T-cell (primary cell): Measurements from ENCODE around the gene FSD1. TPM values are rescaled to one million over a fixed set of nuclear protein-coding genes. Genes with fewer than 3 reads are reported as not detected.
"Not testable (repeated sequence)": the region's sequence is repeated elsewhere in the genome, so short reads cannot be mapped to it uniquely, and the experiment has no call there.

Source experiments
- ATAC-seq, 4 experiments: fragments of 200-7000 bp in 3 of 4; fragments of 150-1000 bp in 1 of 4; cut with Tn5 transposase; replicated peaks in 1 of 4; 1 replicate in 3 of 4; 2 replicates in 1 of 4; pipeline ENCODE4 v1.10.0; 2021; ENCODE audit warnings: moderate library complexity in 3 of 4, mild to moderate bottlenecking in 2 of 4, moderate number of reproducible peaks in 1 of 4
- CTCF ChIA-PET, 2 donors: fragments of 300-600 bp; sonication (Branson Sonifier 250); formaldehyde crosslinking; loops; one replicate each; lab custom pipeline; 2022; ENCODE audit warnings: antibody characterized with exemption in 2 of 2; lab: Charles Lee
- POLR2A ChIA-PET, 2 donors: fragments of 300-600 bp; sonication (Branson Sonifier 250); formaldehyde crosslinking; loops; one replicate each; lab custom pipeline; 2022; ENCODE audit warnings: antibody characterized with exemption in 2 of 2; lab: Charles Lee
- DNase-seq, 35 experiments: peaks; one replicate each; pipeline versions ENCODE4 v3.0.0 to v3.0.0-alpha.2; 2013 to 2023
- H3K27ac ChIP-seq: one replicate; pipeline ENCODE4 v1.5.1; 2013; ENCODE audit warnings: low read length
- H3K27me3 ChIP-seq, 2 experiments: replicated peaks in 1 of 2; 1 replicate in 1 of 2; 2 replicates in 1 of 2; pipeline versions ENCODE4 v1.6.1 to v1.7.0; 2013; ENCODE audit warnings: low read length in 1 of 2, mixed read lengths in 1 of 2; ENCODE audit not compliant: control insufficient read depth in 2 of 2, insufficient read depth in 2 of 2; ENCODE audit errors: extremely low read depth in 1 of 2
- H3K36me3 ChIP-seq, 2 donors: 1 replicate in 1 of 2; 2 replicates in 1 of 2; pipeline versions ENCODE4 v1.6.1 to v1.7.0; 2013; ENCODE audit warnings: low read length in 1 of 2; ENCODE audit not compliant: control insufficient read depth in 2 of 2, insufficient read depth in 1 of 2; ENCODE audit errors: extremely low read depth in 1 of 2
- H3K4me1 ChIP-seq, 2 experiments: 1 replicate in 1 of 2; 2 replicates in 1 of 2; pipeline versions ENCODE4 v1.6.1 to v1.7.0; 2013; ENCODE audit warnings: low read length in 2 of 2, mixed read lengths in 1 of 2; ENCODE audit not compliant: insufficient read depth in 2 of 2, control insufficient read depth in 1 of 2; ENCODE audit errors: extremely low read depth in 1 of 2
- H3K4me3 ChIP-seq, 2 donors: 1 replicate in 1 of 2; 2 replicates in 1 of 2; pipeline versions ENCODE4 v1.5.1 to v1.7.0; 2013; ENCODE audit warnings: mild to moderate bottlenecking in 2 of 2, low read length in 1 of 2, moderate library complexity in 1 of 2; ENCODE audit not compliant: control insufficient read depth in 1 of 2; ENCODE audit errors: extremely low read depth in 1 of 2
- H3K9me3 ChIP-seq: 2 replicates; pipeline ENCODE4 v1.7.0; 2013
- H3K27ac Mint-ChIP-seq, 2 donors: one replicate each; pipeline ENCODE4 v1.8.0; 2020 to 2021; ENCODE audit warnings: mild to moderate bottlenecking in 2 of 2, mixed read lengths in 2 of 2
- H3K27me3 Mint-ChIP-seq, 2 donors: one replicate each; pipeline ENCODE4 v1.8.0; 2021 to 2022; ENCODE audit warnings: mixed read lengths in 2 of 2
- H3K36me3 Mint-ChIP-seq: one replicate; pipeline ENCODE4 v1.8.0; 2021; ENCODE audit warnings: mixed read lengths
- H3K4me1 Mint-ChIP-seq, 3 donors: one replicate each; pipeline ENCODE4 v1.8.0; 2020 to 2022; ENCODE audit warnings: mixed read lengths in 3 of 3, mild to moderate bottlenecking in 1 of 3
- H3K4me3 Mint-ChIP-seq, 3 donors: one replicate each; pipeline ENCODE4 v1.8.0; 2020 to 2022; ENCODE audit warnings: mild to moderate bottlenecking in 3 of 3, mixed read lengths in 3 of 3, moderate library complexity in 3 of 3
- H3K9me3 Mint-ChIP-seq, 3 donors: one replicate each; pipeline ENCODE4 v1.8.0; 2020 to 2022; ENCODE audit warnings: mixed read lengths in 3 of 3
- WGBS: methylation state at CpG from one replicate; pipeline ENCODE4 v1.1.5; 2013; ENCODE audit warnings: missing lambda C conversion rate; ENCODE audit not compliant: insufficient coverage; 5-methylcytosine and 5-hydroxymethylcytosine counted together
- total RNA-seq, 35 experiments: library from RNA in 6 of 35; stranded (reverse) in 6 of 35; fragments of 120-200 nt in 1 of 35; gene quantifications; one replicate each; pipeline versions ENCODE4 v1.2.1 to v1.2.4 and lab custom pipeline; 2013 to 2026

Gene FSD1
- total RNA-seq, 5 donors from 2014 or later (not counting 1 experiment from before 2014, with no cell fraction given): 2.8 to 4.1 (median 3.4) TPM

DNA sequence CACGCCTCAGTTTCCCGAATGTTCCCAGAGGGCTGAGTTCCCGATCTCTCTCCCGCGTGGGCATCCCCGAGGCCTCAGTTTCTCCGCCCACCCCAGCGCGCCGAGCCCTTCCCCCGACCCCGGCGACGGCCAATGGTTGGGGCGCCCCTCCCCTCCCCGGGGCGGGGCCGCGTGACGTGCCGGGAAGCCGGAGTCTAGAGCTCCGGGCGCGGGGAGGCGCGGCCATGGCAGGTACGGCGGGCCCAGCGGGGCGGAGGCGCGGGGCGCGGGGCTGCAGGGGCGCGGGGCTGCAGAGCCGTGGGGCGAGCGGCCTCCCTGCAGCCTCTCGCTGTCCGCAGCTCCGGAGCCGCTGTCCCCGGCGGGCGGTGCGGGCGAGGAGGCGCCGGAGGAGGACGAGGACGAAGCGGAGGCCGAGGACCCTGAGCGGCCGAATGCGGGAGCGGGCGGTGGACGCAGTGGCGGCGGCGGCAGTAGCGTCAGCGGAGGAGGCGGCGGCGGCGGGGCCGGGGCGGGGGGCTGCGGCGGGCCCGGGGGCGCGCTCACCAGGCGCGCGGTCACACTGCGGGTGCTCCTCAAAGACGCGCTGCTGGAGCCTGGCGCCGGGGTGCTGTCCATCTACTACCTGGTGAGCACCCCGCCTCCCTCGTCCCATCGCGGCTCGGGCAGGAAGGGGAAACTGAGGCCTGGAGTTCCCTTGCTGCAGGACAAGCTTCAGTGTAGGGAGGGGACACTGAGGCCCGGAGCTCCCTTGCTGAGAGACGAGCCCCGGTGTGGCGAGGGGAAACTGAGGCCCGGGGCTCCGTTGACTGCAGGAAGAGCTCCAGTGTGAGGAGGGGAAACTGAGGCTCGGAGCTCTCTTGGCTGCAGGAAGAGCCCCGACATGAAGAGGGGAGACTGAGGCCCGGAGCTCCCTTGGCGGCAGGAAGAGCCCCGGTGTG lies 39.2 kb downstream of the FSD1 start, which contains the start of gene MPND:
Gene MPND (plus strand): TSS at position 193 of the 938 bp plus-strand sequence. CDS start 32 bp downstream, at position 225.
- CTCF ChIA-PET: interaction anchor here (0.6 to 2.8 kb wide), 13 partner anchors 9 to 128 kb away, joined by 3 to 39 read pairs (median 4); partner anchors contain the start of genes CHAF1A (in 1 of the 2), HDGFL2 (in 1 of the 2), SH3GL1 (in 1 of the 2) and YJU2 (in 1 of the 2)
- Histone ChIP-seq H3K27me3 (no peaks in the 10 kb centered on the region), H3K27ac (peak within 1 kb of the TSS; percentile 86), H3K4me3 (peak within 1 kb of the TSS; percentile 73 to 96), H3K4me1 (peaks cover 6 to 37% of the 10 kb centered on the region in 2 experiments), H3K9me3 (no peaks in the 10 kb centered on the region), H3K36me3 (peaks cover 0 to 3% of the 10 kb centered on the region in 2 donors)
- 4% methylated on average over 101 of the region's 101 CpGs for WGBS
- ATAC-seq: peak; percentile 76 to 84 (median 80)
- H3K9me3 Mint-ChIP-seq: no peaks in the 10 kb centered on the region
- H3K27ac Mint-ChIP-seq: peak within 1 kb of the TSS; percentile 84 to 94
- H3K27me3 Mint-ChIP-seq: no peaks in the 10 kb centered on the region
- peaks cover 23 to 34% (median 31%) of the 10 kb centered on the region in 3 donors for H3K4me1 Mint-ChIP-seq
- POLR2A ChIA-PET: interaction anchor here (0.5 to 1.7 kb wide), 9 partner anchors 9 to 274 kb away, joined by 3 to 13 read pairs (median 4); partner anchors contain the start of gene YJU2 (in 1 of the 2)
- peak within 1 kb of the TSS; percentile 84 to 90 (median 89) for H3K4me3 Mint-ChIP-seq
- DNase-seq: peak; percentile 82 to 95 (median 90)
- H3K36me3 Mint-ChIP-seq: peaks cover 6% of the 10 kb centered on the region

DNA sequence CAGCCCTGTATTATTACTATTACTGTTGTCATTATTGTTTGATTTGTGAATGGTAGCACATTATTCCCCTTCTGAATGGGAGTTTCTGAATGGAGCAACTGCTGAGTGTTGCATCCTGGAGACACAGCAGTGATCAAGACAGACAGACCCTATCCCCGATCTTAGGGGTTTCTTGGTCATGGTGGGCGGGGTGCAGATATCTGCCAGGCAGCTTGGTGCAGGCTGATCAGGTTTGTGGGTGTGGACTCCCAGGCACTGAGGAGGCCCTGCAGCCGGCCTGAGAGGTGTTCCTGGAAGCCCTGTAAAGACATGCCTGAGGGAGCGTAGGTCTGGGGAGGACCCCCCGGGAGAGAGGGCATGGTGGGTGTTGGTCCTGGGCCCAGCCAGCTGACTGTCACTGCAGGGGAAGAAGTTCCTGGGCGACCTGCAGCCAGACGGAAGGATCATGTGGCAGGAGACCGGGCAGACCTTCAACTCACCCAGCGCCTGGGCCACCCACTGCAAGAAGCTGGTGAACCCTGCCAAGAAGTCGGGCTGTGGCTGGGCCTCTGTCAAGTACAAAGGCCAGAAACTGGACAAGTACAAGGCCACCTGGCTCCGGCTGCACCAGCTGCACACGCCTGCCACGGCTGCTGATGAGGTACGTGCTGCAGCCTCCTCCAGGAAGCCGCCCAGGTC lies 41.1 kb downstream of the FSD1 start:
- no peaks in the 10 kb centered on the region for H3K9me3 ChIP-seq
- H3K4me3 Mint-ChIP-seq: peak overlapping the region; percentile 58 to 84 (median 70)
- no peaks in the 10 kb centered on the region for H3K9me3 Mint-ChIP-seq
- H3K27ac ChIP-seq: no peak overlapping the region
- peaks cover 5 to 29% of the 10 kb centered on the region in 2 experiments for H3K4me1 ChIP-seq
- CTCF ChIA-PET: no interaction called here
- H3K27me3 Mint-ChIP-seq: no peaks in the 10 kb centered on the region
- POLR2A ChIA-PET: no interaction called here
- H3K36me3 ChIP-seq: peaks cover 0 to 3% of the 10 kb centered on the region in 2 donors
- peak overlapping the region in 1 of 2 donors; percentile 44 for H3K27ac Mint-ChIP-seq
- peaks cover 17 to 24% (median 21%) of the 10 kb centered on the region in 3 donors for H3K4me1 Mint-ChIP-seq
- WGBS: 94% methylated on average over 15 of the region's 15 CpGs
- H3K27me3 ChIP-seq: no peaks in the 10 kb centered on the region
- DNase-seq: no peak
- no peak for ATAC-seq
- no peak overlapping the region for H3K4me3 ChIP-seq
- H3K36me3 Mint-ChIP-seq: peaks cover 6% of the 10 kb centered on the region

DNA sequence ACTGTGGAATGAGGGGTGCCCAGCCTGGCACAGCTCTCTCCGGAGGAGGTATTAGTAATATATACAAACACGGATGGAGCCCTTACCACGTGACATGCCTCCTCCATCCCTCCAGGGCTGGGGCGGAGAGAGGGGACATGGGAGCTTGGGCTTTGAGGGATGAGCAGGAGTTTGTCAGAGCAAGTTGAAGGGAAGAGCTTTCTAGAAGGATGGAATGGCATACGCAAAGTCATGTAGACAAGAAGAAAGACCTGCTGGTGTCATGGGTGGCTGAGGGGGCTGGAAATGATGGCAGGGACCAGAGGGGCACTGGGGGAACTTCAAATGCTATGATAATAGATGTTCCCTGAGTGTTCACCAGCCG lies 41.6 kb downstream of the FSD1 start:
- H3K27me3 Mint-ChIP-seq: no peaks in the 10 kb centered on the region
- no peak overlapping the region for H3K27ac Mint-ChIP-seq
- WGBS: 100% methylated on average over 2 of the region's 6 CpGs
- H3K4me1 Mint-ChIP-seq: peaks cover 17 to 24% (median 21%) of the 10 kb centered on the region in 3 donors
- H3K4me1 ChIP-seq: peaks cover 5 to 29% of the 10 kb centered on the region in 2 experiments
- POLR2A ChIA-PET: no interaction called here
- no peak overlapping the region for H3K27ac ChIP-seq
- no peak for ATAC-seq
- H3K4me3 ChIP-seq: no peak overlapping the region
- no peak overlapping the region for H3K4me3 Mint-ChIP-seq
- H3K9me3 Mint-ChIP-seq: no peaks in the 10 kb centered on the region
- no peaks in the 10 kb centered on the region for H3K9me3 ChIP-seq
- no peaks in the 10 kb centered on the region for H3K27me3 ChIP-seq
- no peak for DNase-seq
- CTCF ChIA-PET: no interaction called here
- H3K36me3 ChIP-seq: peaks cover 0 to 3% of the 10 kb centered on the region in 2 donors
- peaks cover 6% of the 10 kb centered on the region for H3K36me3 Mint-ChIP-seq

DNA sequence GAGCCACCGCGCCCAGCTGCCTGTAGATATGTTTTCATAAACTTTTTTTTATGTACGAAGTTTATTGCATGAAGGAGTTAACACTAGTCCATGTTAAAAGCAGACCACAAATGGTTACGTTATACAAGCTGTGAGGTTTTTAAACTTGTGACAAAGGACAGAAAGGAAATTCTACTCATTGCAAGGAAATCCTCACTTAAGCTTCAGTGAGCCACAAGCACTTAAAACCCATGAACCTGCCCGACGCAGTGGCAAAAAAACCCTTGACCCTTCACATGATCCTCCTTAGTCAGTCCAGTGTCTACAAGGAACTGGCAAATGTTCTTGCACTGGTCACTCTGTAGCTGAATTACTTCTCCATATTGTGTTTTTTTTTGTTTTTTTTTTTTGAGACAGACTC lies 43.1 kb downstream of the FSD1 start:
- ATAC-seq: no peak
- POLR2A ChIA-PET: no interaction called here
- Histone ChIP-seq H3K4me3 (no peak overlapping the region), H3K36me3 (peaks cover 0 to 3% of the 10 kb centered on the region in 2 donors), H3K27me3 (no peaks in the 10 kb centered on the region), H3K4me1 (peaks cover 5 to 23% of the 10 kb centered on the region in 2 experiments), H3K9me3 (no peaks in the 10 kb centered on the region), H3K27ac (no peak overlapping the region)
- CTCF ChIA-PET: interaction anchor here in 1 of 2 donors (0.6 kb wide), 1 partner anchor 51 kb away, joined by 3 read pairs; no protein-coding TSS in a partner anchor
- H3K27ac Mint-ChIP-seq: no peak overlapping the region
- DNase-seq: no peak
- H3K27me3 Mint-ChIP-seq: no peaks in the 10 kb centered on the region
- peaks cover 6% of the 10 kb centered on the region for H3K36me3 Mint-ChIP-seq
- H3K4me1 Mint-ChIP-seq: peaks cover 11 to 18% (median 15%) of the 10 kb centered on the region in 3 donors
- WGBS: 93% methylated on average over 2 of the region's 6 CpGs
- no peaks in the 10 kb centered on the region for H3K9me3 Mint-ChIP-seq
- no peak overlapping the region for H3K4me3 Mint-ChIP-seq

DNA sequence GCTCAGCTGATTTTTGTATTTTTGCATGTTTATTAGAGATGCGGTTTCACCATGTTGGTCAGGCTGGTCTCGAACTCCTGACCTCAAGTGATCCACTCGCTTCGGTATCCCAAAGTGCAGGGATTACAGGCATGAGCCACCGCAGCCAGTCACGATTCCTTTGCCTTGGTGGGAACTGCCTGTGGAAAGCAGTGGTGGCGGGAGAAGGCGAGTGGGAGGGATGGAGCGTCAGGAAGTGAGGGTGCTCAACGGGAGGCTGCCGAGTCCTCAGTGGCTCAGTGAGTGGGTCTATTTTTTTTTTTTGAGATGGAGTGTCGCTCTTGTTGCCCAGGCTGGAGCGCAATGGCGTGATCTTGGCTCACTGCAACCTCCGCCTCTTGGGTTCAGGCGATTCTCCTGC lies 44.8 kb downstream of the FSD1 start:
- H3K9me3 Mint-ChIP-seq, H3K36me3 Mint-ChIP-seq, H3K4me3 Mint-ChIP-seq, H3K27ac ChIP-seq, H3K36me3 ChIP-seq, POLR2A ChIA-PET, ATAC-seq, H3K4me3 ChIP-seq, H3K9me3 ChIP-seq, H3K27me3 Mint-ChIP-seq, H3K4me1 Mint-ChIP-seq, CTCF ChIA-PET, DNase-seq, H3K27me3 ChIP-seq, H3K27ac Mint-ChIP-seq: not testable (repeated sequence)
- 97% methylated on average over 13 of the region's 16 CpGs for WGBS
- H3K4me1 ChIP-seq: peaks cover 2 to 12% of the 10 kb centered on the region in 2 experiments

DNA sequence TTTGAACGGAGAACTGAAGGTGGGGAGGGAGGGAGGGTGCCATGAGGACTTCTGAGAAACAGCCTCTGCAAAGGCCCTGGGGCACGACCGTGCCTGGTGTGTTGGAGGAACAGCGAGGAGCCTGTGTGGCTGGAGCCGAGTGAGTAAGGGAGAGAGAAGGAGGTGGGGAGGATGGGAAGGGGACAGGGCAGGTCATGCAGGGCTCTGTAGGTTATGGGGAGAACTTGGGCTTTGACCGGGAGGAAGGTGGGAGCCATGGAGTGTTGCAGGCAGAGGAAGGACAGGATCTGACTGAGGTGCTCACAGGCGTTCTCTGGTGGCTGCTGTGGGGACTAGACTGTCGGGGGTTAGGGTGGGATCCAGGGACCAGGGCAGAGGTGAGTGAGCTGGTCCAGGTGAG lies 45.7 kb downstream of the FSD1 start:
- Mint-ChIP-seq H3K4me3 (no peak overlapping the region), H3K27me3 (no peaks in the 10 kb centered on the region), H3K36me3 (peaks cover 6% of the 10 kb centered on the region), H3K4me1 (peaks cover 5 to 9% (median 7%) of the 10 kb centered on the region in 3 donors), H3K9me3 (no peaks in the 10 kb centered on the region), H3K27ac (no peak overlapping the region)
- Histone ChIP-seq H3K4me1 (peaks cover 0 to 7% of the 10 kb centered on the region in 2 experiments), H3K27ac (no peak overlapping the region), H3K36me3 (peaks cover 0 to 3% of the 10 kb centered on the region in 2 donors), H3K4me3 (no peak overlapping the region), H3K27me3 (no peaks in the 10 kb centered on the region), H3K9me3 (no peaks in the 10 kb centered on the region)
- ChIA-PET CTCF (no interaction called here), POLR2A (no interaction called here)
- ATAC-seq (no peak), DNase-seq (no peak)
- WGBS: 83% methylated on average over 8 of the region's 8 CpGs
